Measurements from ENCODE around the gene PDX1.

- TF ChIP-seq CTCF (IDR thresholded peaks at IDR 0.05 in 4 of 5, conservative IDR thresholded peaks at IDR 0.05 in 1 of 5) (no peak), POLR2A (IDR thresholded peaks at IDR 0.05) (no peak)
Observed at GRCh38 chr13:27911521-27911920, 8.3 kb upstream of the PDX1 start.

Measured in gastrocnemius medialis (tissue), 4 donors.